Measurements from ENCODE around the gene OSM. TPM values are rescaled to one million over a fixed set of nuclear protein-coding genes. Genes with fewer than 3 reads are reported as not detected.

The OSM gene
- total RNA-seq, 2 donors from 2014 or later: 2.5 TPM; not detected in 1

- Histone ChIP-seq H3K27me3 (replicated peaks; ENCODE audit: insufficient read depth) (no peaks in the 10 kb centered on the region), H3K9me3 (no peaks in the 10 kb centered on the region), H3K36me3 (no peaks in the 10 kb centered on the region), H3K27ac (peak overlapping the region; percentile 91), H3K4me3 (no peak overlapping the region), H3K4me1 (replicated peaks) (peaks cover 94% of the 10 kb centered on the region)
- no peak for TF ChIP-seq POLR2A (IDR thresholded peaks at IDR 0.05)
- TF ChIP-seq POLR2AphosphoS5 (IDR thresholded peaks at IDR 0.05): peak; percentile 54
- TF ChIP-seq, protein P1, sequence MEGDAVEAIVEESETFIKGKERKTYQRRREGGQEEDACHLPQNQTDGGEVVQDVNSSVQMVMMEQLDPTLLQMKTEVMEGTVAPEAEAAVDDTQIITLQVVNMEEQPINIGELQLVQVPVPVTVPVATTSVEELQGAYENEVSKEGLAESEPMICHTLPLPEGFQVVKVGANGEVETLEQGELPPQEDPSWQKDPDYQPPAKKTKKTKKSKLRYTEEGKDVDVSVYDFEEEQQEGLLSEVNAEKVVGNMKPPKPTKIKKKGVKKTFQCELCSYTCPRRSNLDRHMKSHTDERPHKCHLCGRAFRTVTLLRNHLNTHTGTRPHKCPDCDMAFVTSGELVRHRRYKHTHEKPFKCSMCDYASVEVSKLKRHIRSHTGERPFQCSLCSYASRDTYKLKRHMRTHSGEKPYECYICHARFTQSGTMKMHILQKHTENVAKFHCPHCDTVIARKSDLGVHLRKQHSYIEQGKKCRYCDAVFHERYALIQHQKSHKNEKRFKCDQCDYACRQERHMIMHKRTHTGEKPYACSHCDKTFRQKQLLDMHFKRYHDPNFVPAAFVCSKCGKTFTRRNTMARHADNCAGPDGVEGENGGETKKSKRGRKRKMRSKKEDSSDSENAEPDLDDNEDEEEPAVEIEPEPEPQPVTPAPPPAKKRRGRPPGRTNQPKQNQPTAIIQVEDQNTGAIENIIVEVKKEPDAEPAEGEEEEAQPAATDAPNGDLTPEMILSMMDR (IDR thresholded peaks at IDR 0.05): no peak
- intact Hi-C loops (cut with DNase I): no loop called here
- WGBS: 43% methylated on average over 4 of the region's 4 CpGs
- peak; percentile 73 for DNase-seq (ENCODE audit: low spot score)
Observed at GRCh38 chr22:30307041-30307574, 40.5 kb upstream of the OSM start.

GRCh38 chr22:30306627-30307011 is 40.0 kb upstream of the OSM start:
- no peak overlapping the region for H3K4me3 ChIP-seq
- H3K27ac ChIP-seq: peak overlapping the region; percentile 91

GRCh38 chr22:30305906-30306626 is 39.4 kb upstream of the OSM start:
- TF ChIP-seq POLR2AphosphoS5 (IDR thresholded peaks at IDR 0.05): no peak
- TF ChIP-seq POLR2A (IDR thresholded peaks at IDR 0.05): no peak
- TF ChIP-seq, protein P1 (IDR thresholded peaks at IDR 0.05): no peak
- peaks cover 0 to 1% of the 10 kb centered on the region in 2 donors for H3K36me3 ChIP-seq
- WGBS: 41% methylated on average over 3 of the region's 3 CpGs
- H3K27ac ChIP-seq: peak overlapping the region; percentile 91
- H3K4me3 ChIP-seq: no peak overlapping the region
- no peaks in the 10 kb centered on the region for H3K9me3 ChIP-seq
- no peak for DNase-seq (ENCODE audit: low spot score)
- intact Hi-C loops (cut with DNase I): no loop called here
- no peaks in the 10 kb centered on the region for H3K27me3 ChIP-seq (replicated peaks; ENCODE audit: insufficient read depth)
- H3K4me1 ChIP-seq (replicated peaks): peaks cover 92% of the 10 kb centered on the region

More at GRCh38 chr22:30306627-30307011, 40.0 kb upstream of the OSM start:
- 76% methylated on average over 1 of the region's 1 CpG for WGBS
- no peaks in the 10 kb centered on the region for H3K27me3 ChIP-seq (replicated peaks; ENCODE audit: insufficient read depth)
- no peak for DNase-seq (ENCODE audit: low spot score)
- H3K36me3 ChIP-seq: no peaks in the 10 kb centered on the region
- H3K4me1 ChIP-seq (replicated peaks): peaks cover 95% of the 10 kb centered on the region
- no peak for TF ChIP-seq POLR2AphosphoS5 (IDR thresholded peaks at IDR 0.05)
- no peak for TF ChIP-seq POLR2A (IDR thresholded peaks at IDR 0.05)
- TF ChIP-seq, protein P1 (IDR thresholded peaks at IDR 0.05): no peak
- no peaks in the 10 kb centered on the region for H3K9me3 ChIP-seq
- intact Hi-C loops (cut with DNase I): no loop called here

DNA sequence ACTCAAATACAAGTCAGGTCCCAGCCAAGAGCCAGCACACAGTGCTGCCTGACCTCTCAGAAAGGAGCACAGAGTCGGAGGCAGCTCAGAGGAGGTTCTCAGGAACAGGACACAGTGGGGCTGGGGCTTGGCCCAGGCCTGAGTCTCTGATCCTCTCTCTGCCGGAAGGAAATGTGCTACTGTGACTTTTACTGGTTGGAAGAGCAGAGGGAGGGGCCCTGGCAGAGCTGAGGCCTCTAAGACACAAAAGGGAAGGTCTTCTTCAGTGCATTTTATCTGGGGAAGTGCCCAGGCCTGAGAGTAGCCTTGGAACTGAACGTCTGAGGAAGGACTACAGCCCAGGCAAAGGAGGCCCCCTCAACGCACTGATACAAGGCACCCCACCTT is 38.9 kb upstream of the OSM start:
- 4% methylated on average over 4 of the region's 4 CpGs for WGBS
- DNase-seq (ENCODE audit: low spot score): no peak
- Histone ChIP-seq H3K4me3 (no peak overlapping the region), H3K9me3 (no peaks in the 10 kb centered on the region), H3K27me3 (replicated peaks; ENCODE audit: insufficient read depth) (no peaks in the 10 kb centered on the region), H3K4me1 (replicated peaks) (peaks cover 87% of the 10 kb centered on the region), H3K36me3 (peaks cover 0 to 5% of the 10 kb centered on the region in 2 donors), H3K27ac (peak overlapping the region; percentile 91)
- TF ChIP-seq POLR2AphosphoS5 (IDR thresholded peaks at IDR 0.05) (peak; percentile 46), POLR2A (IDR thresholded peaks at IDR 0.05) (no peak)
- intact Hi-C loops (cut with DNase I): no loop called here

DNA sequence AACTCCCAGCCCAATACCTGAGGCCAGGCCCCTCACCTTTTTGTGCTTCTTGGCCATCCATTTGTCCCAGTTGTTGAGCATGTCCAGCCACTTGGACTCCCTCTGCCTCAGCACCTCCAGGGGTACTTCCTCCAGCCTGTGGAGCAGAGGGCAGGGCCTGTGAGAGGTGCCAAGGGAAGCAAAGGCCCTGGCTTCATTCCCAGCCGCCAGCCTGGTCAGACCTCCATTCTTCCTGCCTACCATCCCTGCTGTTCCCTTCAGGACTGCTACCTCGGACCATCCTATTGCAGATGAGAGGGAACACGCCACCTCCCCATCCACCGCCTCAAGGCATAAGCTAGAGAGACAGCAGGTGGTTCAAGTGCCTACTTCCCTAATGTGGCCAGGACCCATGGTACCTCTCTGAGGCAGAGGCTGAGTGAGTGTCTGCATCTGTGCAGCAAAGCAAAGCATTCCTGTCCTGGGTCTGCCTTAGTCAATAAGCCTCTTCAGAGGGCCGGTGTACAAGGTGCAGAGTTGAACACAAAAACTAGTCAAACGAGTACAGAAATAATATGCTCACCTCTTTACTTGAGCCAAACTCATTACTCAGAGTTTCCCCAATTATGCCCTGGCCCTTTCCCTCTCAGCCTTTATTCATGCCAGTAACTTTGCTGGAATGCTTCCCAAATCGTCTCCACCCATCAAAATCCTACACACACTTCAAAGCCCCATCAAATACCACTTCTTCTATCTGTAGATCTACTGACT is 38.0 kb upstream of the OSM start:
- TF ChIP-seq, protein P1 (IDR thresholded peaks at IDR 0.05): no peak
- TF ChIP-seq POLR2AphosphoS5 (IDR thresholded peaks at IDR 0.05): peak; percentile 80
- TF ChIP-seq POLR2A (IDR thresholded peaks at IDR 0.05): no peak
- Histone ChIP-seq H3K27ac (peak overlapping the region; percentile 91), H3K36me3 (peaks cover 0 to 5% of the 10 kb centered on the region in 2 donors), H3K4me3 (no peak overlapping the region), H3K27me3 (replicated peaks; ENCODE audit: insufficient read depth) (no peaks in the 10 kb centered on the region), H3K4me1 (replicated peaks) (peaks cover 80% of the 10 kb centered on the region), H3K9me3 (no peaks in the 10 kb centered on the region)
- intact Hi-C loops (cut with DNase I): no loop called here
- DNase-seq (ENCODE audit: low spot score): peak; percentile 62
- 41% methylated on average over 7 of the region's 7 CpGs for WGBS
